SK-N-MC (cell line): ENCODE results near the gene PACSIN2.

Experiments
- EZH2 ChIP-seq: fragments of 200-600 bp; sonication (generic); IDR thresholded peaks from one replicate; pipeline ENCODE4 v1.6.1; 2017; ENCODE audit warnings: antibody characterized with exemption
- FOXP2 ChIP-seq: optimal IDR thresholded peaks from 2 replicates; pipeline ENCODE3; 2011; ENCODE audit warnings: mild to moderate bottlenecking, moderate library complexity; ENCODE audit not compliant: insufficient read depth; ENCODE audit errors: extremely low read length, control extremely low read depth
- POLR2AphosphoS5 ChIP-seq: IDR thresholded peaks from 2 replicates; pipeline ENCODE4 v1.6.1; 2012; ENCODE audit warnings: mild to moderate bottlenecking, low read depth, low read length, borderline replicate concordance

DNA sequence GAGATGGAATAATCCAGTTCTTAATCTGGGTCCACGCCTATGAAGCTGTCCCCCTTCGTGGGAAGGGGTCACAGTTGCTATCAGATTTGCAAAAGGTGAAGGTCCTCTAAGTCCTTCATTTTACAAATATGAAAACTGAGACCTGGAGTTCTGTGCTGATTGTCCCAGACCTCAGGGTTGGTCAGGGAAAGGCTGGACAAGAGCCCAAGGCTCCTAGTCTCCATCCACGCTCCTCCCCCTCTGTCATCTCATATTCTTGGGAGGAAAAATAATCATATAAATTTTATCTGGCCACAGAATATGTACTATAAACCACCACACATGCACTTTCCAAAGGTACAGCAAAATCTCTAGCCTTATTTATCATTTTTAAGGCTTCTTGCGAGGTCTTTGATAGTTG is 5.5 kb downstream of the PACSIN2 start:
- TF ChIP-seq EZH2 (no peak), FOXP2 (no peak), POLR2AphosphoS5 (no peak)
